Keratinocyte (primary cell): ENCODE results near the gene POLR3K. TPM values are rescaled to one million over a fixed set of nuclear protein-coding genes. Genes with fewer than 3 reads are reported as not detected.

Experiments used
- DNase-seq: peaks from one replicate; pipeline ENCODE4 v3.0.0-alpha.2; 2011; ENCODE audit warnings: low read depth, missing footprints, low spot score
- FAIRE-seq: peaks from 2 replicates; lab custom pipeline; 2011; peaks lifted over from hg19 to GRCh38; lab: Jason Lieb, UNC
- H2AFZ ChIP-seq: 2 replicates; pipeline ENCODE4 v1.6.0; 2012; ENCODE audit warnings: low read length, control low read depth, inconsistent platforms; ENCODE audit not compliant: control insufficient read depth
- H3K27ac ChIP-seq: 2 replicates; pipeline ENCODE4 v1.5.1; 2011; ENCODE audit warnings: low read length; ENCODE audit not compliant: control insufficient read depth, insufficient read depth
- H3K27me3 ChIP-seq: 3 replicates; pipeline ENCODE4 v1.6.0; 2011; ENCODE audit warnings: low read length; ENCODE audit not compliant: control insufficient read depth, insufficient read depth; ENCODE audit errors: extremely low read depth
- H3K36me3 ChIP-seq, 2 experiments: 2 replicates in 1 of 2; 3 replicates in 1 of 2; pipeline ENCODE4 v1.5.1; 2011; ENCODE audit warnings: low read length in 2 of 2, mild to moderate bottlenecking in 1 of 2; ENCODE audit not compliant: control insufficient read depth in 2 of 2, insufficient read depth in 2 of 2; ENCODE audit errors: extremely low read depth in 1 of 2
- H3K4me1 ChIP-seq: 3 replicates; pipeline ENCODE4 v1.5.1; 2011; ENCODE audit warnings: low read length; ENCODE audit not compliant: control insufficient read depth, insufficient read depth; ENCODE audit errors: extremely low read depth
- H3K4me2 ChIP-seq: 3 replicates; pipeline ENCODE4 v1.6.0; 2011; ENCODE audit warnings: low read depth, low read length; ENCODE audit not compliant: control insufficient read depth, insufficient read depth; ENCODE audit errors: extremely low read depth
- H3K4me3 ChIP-seq, 3 experiments: fragments of 200-600 bp in 1 of 3; sonication (generic) in 1 of 3; 2 replicates in 2 of 3; 3 replicates in 1 of 3; pipeline ENCODE4 v1.5.1; 2011 to 2016; ENCODE audit warnings: low read length in 3 of 3, mild to moderate bottlenecking in 3 of 3, control low read depth in 2 of 3, inconsistent platforms in 1 of 3, low read depth in 1 of 3, mixed read lengths in 1 of 3, mixed run types in 1 of 3, moderate library complexity in 1 of 3; ENCODE audit not compliant: control insufficient read depth in 2 of 3, insufficient read depth in 2 of 3; ENCODE audit errors: extremely low read depth in 1 of 3
- H3K79me2 ChIP-seq: 2 replicates; pipeline ENCODE4 v1.6.0; 2012; ENCODE audit warnings: low read length; ENCODE audit not compliant: control insufficient read depth, insufficient read depth
- H3K9ac ChIP-seq: 3 replicates; pipeline ENCODE4 v1.6.0; 2011; ENCODE audit warnings: low read length; ENCODE audit not compliant: control insufficient read depth, insufficient read depth; ENCODE audit errors: extremely low read depth
- H3K9me1 ChIP-seq: 3 replicates; pipeline ENCODE4 v1.6.0; 2011; ENCODE audit warnings: low read length; ENCODE audit not compliant: control insufficient read depth, insufficient read depth; ENCODE audit errors: extremely low read depth
- H3K9me3 ChIP-seq: 2 replicates; pipeline ENCODE4 v1.5.1; 2012; ENCODE audit warnings: low read depth, low read length; ENCODE audit not compliant: control insufficient read depth
- H4K20me1 ChIP-seq: 3 replicates; pipeline ENCODE4 v1.6.0; 2011; ENCODE audit warnings: low read length; ENCODE audit not compliant: control insufficient read depth, insufficient read depth; ENCODE audit errors: extremely low read depth
- EZH2 ChIP-seq: IDR thresholded peaks from one replicate; pipeline ENCODE4 v1.6.1; 2012; ENCODE audit warnings: inconsistent platforms, mild to moderate bottlenecking, low read length, moderate library complexity
- dilution Hi-C: fragments of 300-500 bp; cut with MboI; formaldehyde crosslinking; loops from one replicate; pipeline ENCODE4 v1.7.0; 2020; ENCODE audit warnings: low sequenced_read_pairs; ENCODE audit not compliant: extremely low pct_ligation_motif_present
- polyA plus RNA-seq, 5 experiments: library from polyadenylated mRNA; depleted of rRNA in 3 of 5; stranded (reverse) in 3 of 5; stranded (forward) in 1 of 5; unstranded in 1 of 5; fragments of >200 nt; gene quantifications; 1 replicate in 1 of 5; 2 replicates in 3 of 5; 3 replicates in 1 of 5; pipeline versions ENCODE4 v1.2.1 to v1.2.3, GENCODE V29; 2011 to 2012; ENCODE audit warnings: missing spikeins in 2 of 5, low read depth in 1 of 5, low replicate concordance in 1 of 5
- TF ChIP-seq, protein P1 (sequence below), 3 experiments: IDR thresholded peaks in 1 of 3; conservative IDR thresholded peaks in 1 of 3; optimal IDR thresholded peaks in 1 of 3; 2 replicates in 2 of 3; 3 replicates in 1 of 3; pipeline versions ENCODE3 to v1.5.1; 2011; ENCODE audit warnings: low read length in 3 of 3, mild to moderate bottlenecking in 3 of 3, moderate library complexity in 2 of 3, control low read depth in 1 of 3, inconsistent platforms in 1 of 3; ENCODE audit not compliant: insufficient read depth in 2 of 3; ENCODE audit errors: extremely low read depth in 1 of 3

The POLR3K gene
- polyA plus RNA-seq, 1 donor (not counting 4 experiments of a cell fraction or from before 2014, with no cell fraction given) = 23.2 TPM

DNA sequence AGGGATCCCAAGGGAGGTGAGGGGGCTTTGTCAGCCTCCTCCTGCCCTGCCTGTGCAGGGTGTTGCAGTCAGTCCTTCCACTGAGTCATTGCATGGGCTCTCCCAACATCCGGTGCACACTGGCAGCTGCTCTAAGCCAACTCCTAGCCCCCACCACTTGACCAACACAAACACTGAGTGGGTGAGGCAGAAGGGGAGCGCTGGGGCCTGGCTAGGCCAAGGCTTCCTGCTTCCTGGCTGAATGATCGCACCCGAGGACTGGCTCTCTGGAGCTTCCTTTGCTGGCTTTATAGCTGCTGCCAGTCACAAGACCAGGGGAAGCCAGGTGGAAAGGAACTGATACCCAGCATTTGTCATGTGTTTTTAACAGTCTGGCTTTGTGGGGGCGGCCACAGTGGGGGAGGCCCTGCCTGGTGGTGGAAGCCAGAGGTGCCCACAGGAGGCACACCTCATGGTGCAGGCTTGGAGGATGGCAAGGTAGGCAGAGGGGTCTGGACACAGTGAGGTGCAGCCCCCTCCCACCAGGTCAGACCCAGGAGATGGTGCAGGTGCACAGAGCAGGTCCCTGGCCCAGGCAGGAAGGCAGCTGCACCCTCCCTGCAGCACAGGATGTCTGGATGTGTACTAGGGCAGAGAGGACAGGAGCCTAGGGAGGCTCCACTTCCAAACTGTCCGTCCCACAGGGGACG is 31.5 kb upstream of the POLR3K start:
- Histone ChIP-seq H3K4me1 (peaks cover 8% of the 10 kb centered on the region), H3K27ac (no peak overlapping the region), H4K20me1 (peaks cover 11% of the 10 kb centered on the region), H3K9ac (no peak overlapping the region), H3K9me3 (no peaks in the 10 kb centered on the region), H3K36me3 (peaks cover 39 to 47% of the 10 kb centered on the region in 2 experiments), H3K79me2 (no peaks in the 10 kb centered on the region), H3K4me3 (no peak overlapping the region), H2AFZ (no peak overlapping the region), H3K27me3 (no peaks in the 10 kb centered on the region), H3K4me2 (no peak overlapping the region), H3K9me1 (no peaks in the 10 kb centered on the region)
- dilution Hi-C loops = no loop called here
- FAIRE-seq = no peak
- no peak for TF ChIP-seq EZH2
- TF ChIP-seq, protein P1, sequence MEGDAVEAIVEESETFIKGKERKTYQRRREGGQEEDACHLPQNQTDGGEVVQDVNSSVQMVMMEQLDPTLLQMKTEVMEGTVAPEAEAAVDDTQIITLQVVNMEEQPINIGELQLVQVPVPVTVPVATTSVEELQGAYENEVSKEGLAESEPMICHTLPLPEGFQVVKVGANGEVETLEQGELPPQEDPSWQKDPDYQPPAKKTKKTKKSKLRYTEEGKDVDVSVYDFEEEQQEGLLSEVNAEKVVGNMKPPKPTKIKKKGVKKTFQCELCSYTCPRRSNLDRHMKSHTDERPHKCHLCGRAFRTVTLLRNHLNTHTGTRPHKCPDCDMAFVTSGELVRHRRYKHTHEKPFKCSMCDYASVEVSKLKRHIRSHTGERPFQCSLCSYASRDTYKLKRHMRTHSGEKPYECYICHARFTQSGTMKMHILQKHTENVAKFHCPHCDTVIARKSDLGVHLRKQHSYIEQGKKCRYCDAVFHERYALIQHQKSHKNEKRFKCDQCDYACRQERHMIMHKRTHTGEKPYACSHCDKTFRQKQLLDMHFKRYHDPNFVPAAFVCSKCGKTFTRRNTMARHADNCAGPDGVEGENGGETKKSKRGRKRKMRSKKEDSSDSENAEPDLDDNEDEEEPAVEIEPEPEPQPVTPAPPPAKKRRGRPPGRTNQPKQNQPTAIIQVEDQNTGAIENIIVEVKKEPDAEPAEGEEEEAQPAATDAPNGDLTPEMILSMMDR (optimal IDR thresholded peaks at IDR 0.05 in 1 of 3, IDR thresholded peaks at IDR 0.05 in 1 of 3, conservative IDR thresholded peaks at IDR 0.05 in 1 of 3; ENCODE audit: extremely low read depth in 1 of 3, insufficient read depth in 2 of 3, low read length in 3 of 3) = no peak
- DNase-seq = no peak

DNA sequence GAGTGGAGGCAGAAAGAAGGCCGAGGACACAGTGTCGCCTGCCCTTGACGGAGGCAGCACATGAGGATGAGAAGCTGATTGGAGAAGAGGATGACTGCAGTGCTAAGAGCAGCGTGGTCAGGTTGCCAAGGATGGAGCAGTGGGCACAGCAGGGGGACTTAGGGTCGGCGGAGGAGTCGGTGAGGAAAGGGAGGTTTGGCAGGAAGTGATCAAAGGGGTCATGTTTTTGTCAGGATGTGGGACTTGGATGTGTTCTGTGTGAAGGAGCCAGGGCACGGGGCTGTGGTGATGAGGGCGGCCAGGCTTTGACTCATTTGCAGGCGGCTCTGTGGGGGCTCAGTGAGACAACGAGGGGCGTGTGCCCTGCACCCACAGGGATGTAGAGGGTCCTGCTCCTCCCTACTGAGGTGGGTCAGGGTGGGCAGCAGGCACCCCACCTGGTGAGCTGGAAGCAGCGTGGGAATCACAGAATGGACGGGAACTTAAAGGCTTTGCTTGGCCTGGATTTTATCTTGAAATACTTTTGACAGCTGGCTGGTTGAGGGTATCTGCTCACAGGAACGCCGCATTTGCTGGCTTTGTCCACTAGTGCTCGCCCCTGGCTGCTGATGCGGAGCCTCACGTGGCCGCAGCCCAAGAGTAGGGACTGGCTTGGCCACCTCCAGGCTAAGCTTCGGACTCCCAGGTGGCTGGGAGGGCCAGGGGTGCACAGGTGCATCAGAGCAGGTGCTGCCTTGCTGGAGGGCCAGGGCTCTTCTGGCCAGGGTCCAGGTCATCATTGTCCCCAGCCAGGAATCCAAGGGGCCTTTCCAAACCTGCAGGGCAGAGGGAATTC is 30.6 kb upstream of the POLR3K start:
- no peak overlapping the region for H2AFZ ChIP-seq
- H3K36me3 ChIP-seq = peaks cover 34 to 46% of the 10 kb centered on the region in 2 experiments

More for the DNA sequence above, 30.6 kb upstream of the POLR3K start:
- Histone ChIP-seq H3K79me2 (no peaks in the 10 kb centered on the region), H3K4me3 (no peak overlapping the region), H3K27ac (no peak overlapping the region), H3K4me2 (no peak overlapping the region), H3K4me1 (peaks cover 9% of the 10 kb centered on the region), H3K9ac (no peak overlapping the region), H3K9me1 (no peaks in the 10 kb centered on the region), H3K9me3 (no peaks in the 10 kb centered on the region), H3K27me3 (no peaks in the 10 kb centered on the region), H4K20me1 (peaks cover 11% of the 10 kb centered on the region)
- dilution Hi-C loops = no loop called here
- DNase-seq (no peak), FAIRE-seq (no peak)
- TF ChIP-seq, protein P1 (optimal IDR thresholded peaks at IDR 0.05 in 1 of 3, IDR thresholded peaks at IDR 0.05 in 1 of 3, conservative IDR thresholded peaks at IDR 0.05 in 1 of 3; ENCODE audit: extremely low read depth in 1 of 3, insufficient read depth in 2 of 3, low read length in 3 of 3) = no peak
- no peak for TF ChIP-seq EZH2
